Heart left ventricle (tissue), 13 donors: ENCODE results near the gene NTRK2.

ENCODE experiments used
- POLR2A ChIP-seq, 2 donors: fragments of 450-650 bp; IDR thresholded peaks; one replicate each; pipeline ENCODE4 v1.6.1; 2017; ENCODE audit warnings: antibody characterized with exemption in 2 of 2, mild to moderate bottlenecking in 2 of 2, moderate library complexity in 2 of 2
- TF ChIP-seq, protein P1 (sequence below), 12 donors: fragments of 200-600 bp; sonication (generic) in 4 of 12; IDR thresholded peaks; one replicate each; pipeline versions ENCODE4 v1.5.0 to v1.8.0; 2018 to 2022; ENCODE audit warnings: antibody characterized with exemption in 12 of 12, mild to moderate bottlenecking in 5 of 12
- donor health status: ischemic (EF 13 %, LVEDD 7.1; RV severe dilation, severe dysfunction).
- donor health status: DM: no; HTN: yes; CAD: no.
- donor health status: DM: no; HTN: no; CAD: no.
- donor health status: ischemic (EF 25% LVEDD 6.9; RV normal size, moderate dysfunction).
- donor health status: ischemic (EF 25% LVEDD 5.7; RV mildly dilated, moderate dysfunction).
- donor health status: ischemic (EF 35%, LVEDD 5.7; RV mildly dilated, moderate dysfunction).
- donor health status: nonischemic (EF 11% LVEDD 7.7; RV severe dilation, severe dysfunction).
- donor health status: DM: yes; HTN: yes; CAD: no.
- donor health status: PGD.
- donor health status: ischemic (EF 29% LVEDD 5.4; RV normal size, mild dysfunction).
- donor health status: nonischemic (EF 23%, LVEDD 6.1; RV moderate dilation, normal function).

DNA sequence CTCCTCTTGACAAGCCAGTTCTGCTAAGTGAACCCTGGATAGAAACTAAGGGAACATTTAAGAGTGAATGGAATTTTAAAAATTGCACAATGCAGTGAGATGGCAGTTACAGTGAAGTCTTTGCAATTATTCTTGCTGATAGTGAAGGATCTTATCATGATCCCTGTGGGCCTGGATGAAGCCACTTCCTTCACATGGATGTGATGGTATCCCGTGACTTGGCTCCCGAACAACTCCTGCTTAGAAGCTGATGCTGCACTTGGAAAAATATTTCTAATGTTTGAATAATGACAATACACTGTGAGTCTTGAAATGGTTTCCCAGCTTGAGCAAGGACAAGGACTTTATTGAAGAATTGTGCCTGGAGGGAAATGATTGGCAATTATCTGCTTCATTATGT lies 49.2 kb upstream of the NTRK2 start:
- TF ChIP-seq, protein P1, sequence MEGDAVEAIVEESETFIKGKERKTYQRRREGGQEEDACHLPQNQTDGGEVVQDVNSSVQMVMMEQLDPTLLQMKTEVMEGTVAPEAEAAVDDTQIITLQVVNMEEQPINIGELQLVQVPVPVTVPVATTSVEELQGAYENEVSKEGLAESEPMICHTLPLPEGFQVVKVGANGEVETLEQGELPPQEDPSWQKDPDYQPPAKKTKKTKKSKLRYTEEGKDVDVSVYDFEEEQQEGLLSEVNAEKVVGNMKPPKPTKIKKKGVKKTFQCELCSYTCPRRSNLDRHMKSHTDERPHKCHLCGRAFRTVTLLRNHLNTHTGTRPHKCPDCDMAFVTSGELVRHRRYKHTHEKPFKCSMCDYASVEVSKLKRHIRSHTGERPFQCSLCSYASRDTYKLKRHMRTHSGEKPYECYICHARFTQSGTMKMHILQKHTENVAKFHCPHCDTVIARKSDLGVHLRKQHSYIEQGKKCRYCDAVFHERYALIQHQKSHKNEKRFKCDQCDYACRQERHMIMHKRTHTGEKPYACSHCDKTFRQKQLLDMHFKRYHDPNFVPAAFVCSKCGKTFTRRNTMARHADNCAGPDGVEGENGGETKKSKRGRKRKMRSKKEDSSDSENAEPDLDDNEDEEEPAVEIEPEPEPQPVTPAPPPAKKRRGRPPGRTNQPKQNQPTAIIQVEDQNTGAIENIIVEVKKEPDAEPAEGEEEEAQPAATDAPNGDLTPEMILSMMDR (IDR thresholded peaks at IDR 0.05) = no peak
- TF ChIP-seq POLR2A (IDR thresholded peaks at IDR 0.05) = no peak
